Chondrocyte (in vitro differentiated cells): ENCODE measurements around the gene CLHC1. TPM values are rescaled to one million over a fixed set of nuclear protein-coding genes. Genes with fewer than 3 reads are reported as not detected.

Experiments used
- DNase-seq: peaks from one replicate; pipeline ENCODE4 v3.0.0; 2021; ENCODE audit warnings: mixed read lengths, low spot score
- H3K27ac Mint-ChIP-seq: one replicate; pipeline ENCODE4 v1.8.0; 2021; ENCODE audit warnings: mild to moderate bottlenecking, moderate library complexity, mixed read lengths; ENCODE audit not compliant: unreplicated experiment
- H3K27me3 Mint-ChIP-seq: 2 replicates; pipeline ENCODE4 v1.8.0; 2021; ENCODE audit warnings: low read depth, mixed read lengths
- H3K36me3 Mint-ChIP-seq: 2 replicates; pipeline ENCODE4 v1.8.0; 2021; ENCODE audit warnings: low read depth, mixed read lengths
- H3K4me1 Mint-ChIP-seq: 2 replicates; pipeline ENCODE4 v1.8.0; 2021; ENCODE audit warnings: low read depth, mild to moderate bottlenecking, mixed read lengths
- H3K4me3 Mint-ChIP-seq: one replicate; pipeline ENCODE4 v1.8.0; 2021; ENCODE audit warnings: mild to moderate bottlenecking, moderate library complexity, mixed read lengths; ENCODE audit not compliant: unreplicated experiment
- H3K9me3 Mint-ChIP-seq: 2 replicates; pipeline ENCODE4 v1.8.0; 2021; ENCODE audit warnings: low read depth, mixed read lengths
- CTCF ChIP-seq: fragments of 200-600 bp; sonication (generic); IDR thresholded peaks from 2 replicates; pipeline ENCODE4 v1.5.0; 2021; ENCODE audit warnings: antibody characterized with exemption, mild to moderate bottlenecking, moderate library complexity
- total RNA-seq: library from RNA; stranded (reverse); gene quantifications from 3 replicates; pipeline ENCODE4 v1.2.1, GENCODE V29; 2021

The CLHC1 gene
- total RNA-seq, 1 donor from 2014 or later: 16.5 TPM

- TF ChIP-seq CTCF: no peak
- Mint-ChIP-seq H3K27ac (no peak overlapping the region), H3K4me1 (peaks cover 77% of the 10 kb centered on the region), H3K27me3 (no peaks in the 10 kb centered on the region), H3K36me3 (no peaks in the 10 kb centered on the region), H3K9me3 (no peaks in the 10 kb centered on the region), H3K4me3 (no peak overlapping the region)
- DNase-seq: no peak
These were observed 70.5 kb downstream of the CLHC1 start for GRCh38 chr2:55161295-55162210.

DNA sequence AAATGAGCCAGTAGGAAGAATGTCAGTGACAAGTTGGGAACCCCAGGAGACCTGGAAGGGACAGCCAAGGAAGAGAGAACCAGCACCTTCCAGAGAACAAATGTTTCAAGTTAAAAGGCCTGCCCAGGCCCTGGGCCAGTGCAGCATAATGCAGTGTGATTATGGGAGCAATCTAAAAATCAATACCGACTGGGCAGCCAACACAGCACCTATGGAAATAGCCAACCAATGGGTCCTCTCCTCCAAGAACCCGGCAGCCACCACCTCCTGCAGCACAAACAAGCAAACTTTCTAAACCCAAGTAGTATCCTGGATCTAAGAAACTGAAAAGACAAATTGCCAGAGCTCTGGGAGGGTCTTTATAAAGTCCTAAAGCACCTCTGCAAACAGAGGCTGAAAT, 71.7 kb downstream of the CLHC1 start:
- no peak for DNase-seq
- TF ChIP-seq CTCF: no peak
- Mint-ChIP-seq H3K27me3 (no peaks in the 10 kb centered on the region), H3K4me1 (peaks cover 77% of the 10 kb centered on the region), H3K9me3 (no peaks in the 10 kb centered on the region), H3K36me3 (no peaks in the 10 kb centered on the region), H3K4me3 (no peak overlapping the region), H3K27ac (no peak overlapping the region)

- H3K27ac Mint-ChIP-seq: no peak overlapping the region
- H3K4me1 Mint-ChIP-seq: peaks cover 77% of the 10 kb centered on the region
- H3K27me3 Mint-ChIP-seq: no peaks in the 10 kb centered on the region
- no peaks in the 10 kb centered on the region for H3K36me3 Mint-ChIP-seq
- no peak for TF ChIP-seq CTCF
- no peaks in the 10 kb centered on the region for H3K9me3 Mint-ChIP-seq
- DNase-seq: no peak
- H3K4me3 Mint-ChIP-seq: no peak overlapping the region
These were observed 72.3 kb downstream of the CLHC1 start for GRCh38 chr2:55159752-55160151.

DNA sequence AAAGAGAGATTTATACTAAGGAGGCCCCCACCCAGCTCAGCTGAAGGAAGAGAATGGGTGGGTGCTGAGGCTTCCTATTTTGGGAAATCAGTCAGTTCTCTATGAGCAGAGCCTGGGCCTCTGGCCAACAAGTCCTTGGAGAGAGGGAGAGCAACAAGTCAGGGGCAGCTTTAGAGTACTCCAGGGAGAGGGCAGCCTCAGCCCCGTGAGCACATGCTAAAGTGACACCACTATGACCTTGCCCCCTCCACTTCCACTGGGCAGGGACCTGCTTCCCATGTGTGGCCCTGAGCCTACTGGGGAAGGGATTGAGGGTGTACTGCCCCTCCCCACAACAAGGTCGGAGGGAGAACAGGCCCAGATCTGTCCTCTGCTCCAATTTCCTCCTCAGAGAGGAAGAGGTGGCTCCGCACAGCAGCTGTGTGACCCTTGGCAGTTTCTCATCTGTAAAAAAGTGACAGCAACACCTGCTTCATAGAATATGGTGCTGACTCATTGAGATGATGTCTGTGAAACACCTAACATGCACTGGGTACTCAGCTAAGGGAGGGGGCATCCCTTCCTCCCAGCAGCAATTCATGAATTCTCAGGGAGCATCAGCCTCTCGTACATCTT, 72.9 kb downstream of the CLHC1 start:
- Mint-ChIP-seq H3K27ac (no peak overlapping the region), H3K36me3 (no peaks in the 10 kb centered on the region), H3K27me3 (no peaks in the 10 kb centered on the region), H3K4me3 (no peak overlapping the region), H3K9me3 (no peaks in the 10 kb centered on the region), H3K4me1 (peaks cover 77% of the 10 kb centered on the region)
- DNase-seq: no peak
- TF ChIP-seq CTCF: no peak

DNA sequence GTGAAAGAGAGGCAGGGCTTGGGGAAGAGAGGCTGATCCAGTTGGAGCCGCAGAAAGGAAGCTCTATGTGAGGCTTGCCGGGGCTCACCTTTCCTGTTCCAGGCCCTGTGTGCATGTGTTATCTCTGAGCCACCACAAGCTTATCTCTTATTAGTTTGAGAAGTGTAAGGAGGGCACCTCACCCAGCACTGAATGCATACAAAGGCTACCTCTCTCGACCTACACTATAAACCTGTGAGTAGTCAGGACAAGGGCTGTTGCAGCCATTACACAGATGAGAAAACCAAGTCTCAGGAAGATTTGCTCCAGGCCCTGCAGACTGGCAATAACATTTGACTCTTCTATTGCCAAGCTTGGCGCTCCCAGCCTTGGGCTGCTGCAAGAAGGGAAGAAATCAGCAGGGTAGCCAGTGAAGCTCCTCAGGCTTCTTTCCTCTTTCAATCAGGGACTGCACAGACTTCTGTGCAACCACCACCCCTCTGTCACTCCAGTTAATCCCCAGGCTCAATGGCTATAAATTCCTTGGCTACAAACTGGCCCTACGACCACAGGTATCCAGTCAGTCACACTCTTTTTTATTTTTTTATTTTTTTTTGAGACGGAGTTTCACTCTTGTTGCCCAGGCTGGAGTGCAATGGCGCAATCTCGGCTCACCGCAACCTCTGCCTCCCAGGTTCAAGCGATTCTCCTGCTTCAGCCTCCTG, 73.8 kb downstream of the CLHC1 start:
- Mint-ChIP-seq H3K4me1 (peaks cover 76% of the 10 kb centered on the region), H3K36me3 (no peaks in the 10 kb centered on the region), H3K4me3 (no peak overlapping the region), H3K27me3 (no peaks in the 10 kb centered on the region), H3K9me3 (no peaks in the 10 kb centered on the region), H3K27ac (no peak overlapping the region)
- DNase-seq: no peak
- no peak for TF ChIP-seq CTCF
